Measurements from ENCODE around the gene PANK4.

Gene PANK4

GRCh38 chr1:2526824-2527555 lies 594 bp upstream of the PANK4 start:
- peaks cover 0 to 9% of the 10 kb centered on the region in 2 donors for H3K27me3 ChIP-seq
- H3K4me3 ChIP-seq: peak overlapping the region; percentile 70 to 80
- DNase-seq: peak; percentile 57 to 94
- peaks cover 15 to 73% (median 68%) of the 10 kb centered on the region in 4 donors for H3K4me1 ChIP-seq
- peaks cover 0 to 3% (median 0%) of the 10 kb centered on the region in 3 donors for H3K36me3 ChIP-seq
- TF ChIP-seq CTCF (IDR thresholded peaks at IDR 0.05): no peak
- no peaks in the 10 kb centered on the region for H3K9me3 ChIP-seq
- intact Hi-C loops (cut with DNase I; ENCODE audit: low total_unique reads): loop anchor here (5.0 kb wide), 1 partner anchor 135 kb away; the partner anchor contains the start of genes MORN1 and RER1
- H3K27ac ChIP-seq: peak overlapping the region; percentile 79 to 84

GRCh38 chr1:2525572-2525919 lies 850 bp downstream of the PANK4 start:
- Histone ChIP-seq H3K27me3 (no peaks in the 10 kb centered on the region), H3K9me3 (no peaks in the 10 kb centered on the region), H3K4me3 (peak overlapping the region; percentile 70 to 80), H3K36me3 (peaks cover 10 to 17% (median 11%) of the 10 kb centered on the region in 3 donors), H3K27ac (peak overlapping the region; percentile 79 to 84), H3K4me1 (peaks cover 13 to 62% (median 57%) of the 10 kb centered on the region in 4 donors)
- DNase-seq: no peak
- intact Hi-C loops (cut with DNase I; ENCODE audit: low total_unique reads): loop anchor here (5.0 kb wide), 1 partner anchor 133 kb away; the partner anchor contains the start of genes MORN1 and RER1
- TF ChIP-seq CTCF (IDR thresholded peaks at IDR 0.05): no peak

DNA sequence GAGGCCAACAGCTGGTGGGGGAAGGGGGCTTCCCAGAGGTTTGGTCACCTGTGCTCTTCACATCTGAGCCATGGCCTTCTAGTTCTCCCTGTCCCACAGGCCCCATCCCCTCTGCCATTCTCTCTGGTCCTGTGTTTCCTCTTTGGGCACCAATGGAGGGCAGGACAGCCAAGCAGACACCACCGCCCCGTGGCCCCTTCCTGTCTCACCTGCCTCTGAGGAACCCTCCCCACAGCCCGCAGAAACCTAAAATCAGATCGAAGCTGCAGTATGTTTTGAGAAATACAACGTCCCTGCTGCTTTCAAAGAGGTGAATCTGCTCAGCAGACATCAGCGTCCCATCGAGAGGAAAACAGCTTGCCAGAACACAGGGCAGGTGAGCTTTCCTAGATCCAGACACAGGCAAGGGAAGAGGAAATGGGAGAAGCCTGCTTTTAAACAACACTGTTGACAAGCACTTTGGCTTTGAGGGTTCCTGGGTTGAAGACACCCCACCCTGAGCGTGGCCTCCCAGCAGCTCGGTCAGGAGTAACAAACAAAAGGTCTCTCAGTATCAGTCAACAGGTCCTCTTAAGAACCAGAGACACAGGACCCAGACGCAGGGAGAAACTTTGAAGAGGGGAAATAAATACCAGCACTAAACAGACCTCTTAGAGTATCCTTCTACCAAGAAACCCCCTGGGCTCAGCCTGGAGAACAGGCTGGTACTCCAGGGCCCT lies 2.3 kb downstream of the PANK4 start:
- Histone ChIP-seq H3K4me3 (no peak overlapping the region), H3K27ac (no peak overlapping the region), H3K36me3 (peaks cover 25 to 32% (median 26%) of the 10 kb centered on the region in 3 donors), H3K27me3 (no peaks in the 10 kb centered on the region), H3K9me3 (no peaks in the 10 kb centered on the region), H3K4me1 (peaks cover 10 to 48% (median 44%) of the 10 kb centered on the region in 4 donors)
- no peak for DNase-seq
- TF ChIP-seq CTCF (IDR thresholded peaks at IDR 0.05): no peak
- intact Hi-C loops (cut with DNase I; ENCODE audit: low total_unique reads): loop anchor here (5.0 kb wide), 1 partner anchor 33 kb away; the partner anchor contains the start of gene TNFRSF14

DNA sequence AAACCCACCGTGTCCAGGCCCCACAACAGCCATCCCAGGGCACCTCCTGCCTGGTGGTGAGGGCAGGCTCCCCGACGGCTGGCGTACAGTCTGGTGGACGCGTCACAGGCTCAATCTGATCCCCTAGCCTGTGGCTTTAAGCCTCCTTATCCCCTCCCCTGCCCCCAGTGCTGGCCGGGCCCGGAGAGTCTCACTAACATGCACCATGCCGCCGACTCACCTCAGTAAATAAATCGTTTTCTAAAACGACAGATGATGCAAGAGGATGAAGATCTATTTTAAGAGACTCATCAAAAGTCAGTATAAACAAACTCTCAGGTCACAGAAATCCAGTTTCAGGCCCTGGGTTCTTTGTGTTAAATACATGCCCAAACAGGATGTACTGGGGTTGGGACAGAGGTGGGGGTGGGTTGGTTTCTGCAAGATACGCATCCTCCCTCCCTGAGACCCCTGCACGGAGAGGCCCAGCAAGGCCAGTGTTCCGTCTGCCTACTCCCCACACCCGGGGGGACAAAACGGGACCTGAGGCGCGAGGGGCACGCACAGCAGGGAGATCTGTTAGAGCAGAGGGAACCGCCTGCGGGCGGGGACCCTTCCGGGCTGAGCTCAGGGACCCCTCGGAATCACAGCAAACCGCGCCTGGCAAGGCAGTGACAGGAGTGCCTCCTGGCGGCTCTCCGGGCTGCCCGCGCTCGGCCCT lies 3.1 kb downstream of the PANK4 start:
- DNase-seq: no peak

More for the DNA sequence above, 3.1 kb downstream of the PANK4 start:
- intact Hi-C loops (cut with DNase I; ENCODE audit: low total_unique reads): loop anchor here (5.0 kb wide), 1 partner anchor 34 kb away; the partner anchor contains the start of gene TNFRSF14
- peaks cover 32 to 39% (median 33%) of the 10 kb centered on the region in 3 donors for H3K36me3 ChIP-seq
- no peaks in the 10 kb centered on the region for H3K9me3 ChIP-seq
- H3K4me3 ChIP-seq: no peak overlapping the region
- no peak overlapping the region for H3K27ac ChIP-seq
- TF ChIP-seq CTCF (IDR thresholded peaks at IDR 0.05): no peak
- peaks cover 4 to 41% (median 37%) of the 10 kb centered on the region in 4 donors for H3K4me1 ChIP-seq
- no peaks in the 10 kb centered on the region for H3K27me3 ChIP-seq
